GM12878 (cell line): ENCODE measurements around the gene OR12D2.
"Not testable (repeated sequence)": the region's sequence is repeated elsewhere in the genome, so short reads cannot be mapped to it uniquely, and the experiment has no call there.

Experiments
- BCL11A ChIP-seq: IDR thresholded peaks from 2 replicates; pipeline ENCODE4 v1.6.1; 2011; ENCODE audit warnings: low read depth, low read length
- CBFB ChIP-seq: IDR thresholded peaks from 2 replicates; pipeline ENCODE4 v1.6.1; 2016; ENCODE audit warnings: antibody characterized with exemption, low read depth
- CEBPB ChIP-seq, 2 experiments: fragments of 150-350 bp in 1 of 2; IDR thresholded peaks; 2 replicates each; pipeline ENCODE4 v1.6.1; 2012 to 2014; ENCODE audit warnings: low read depth in 2 of 2, low read length in 2 of 2, borderline replicate concordance in 1 of 2, inconsistent platforms in 1 of 2
- CTCF ChIP-seq, 3 experiments: IDR thresholded peaks in 2 of 3; conservative IDR thresholded peaks in 1 of 3; 2 replicates each; pipeline ENCODE4 v1.5.1; 2011; ENCODE audit warnings: low read depth in 3 of 3, low read length in 3 of 3, mild to moderate bottlenecking in 3 of 3, control low read depth in 2 of 3, moderate library complexity in 2 of 3, inconsistent platforms in 1 of 3, mixed read lengths in 1 of 3; ENCODE audit not compliant: control insufficient read depth in 2 of 3, insufficient read depth in 1 of 3; ENCODE audit errors: extremely low read depth in 1 of 3
- DPF2 ChIP-seq: fragments of 450-650 bp; IDR thresholded peaks from 2 replicates; pipeline ENCODE4 v1.6.1; 2017; ENCODE audit warnings: mild to moderate bottlenecking
- EP300 ChIP-seq, 2 experiments: fragments of 150-350 bp in 1 of 2; IDR thresholded peaks; 2 replicates each; pipeline ENCODE4 v1.6.1; 2011 to 2012; ENCODE audit warnings: low read depth in 2 of 2, low read length in 2 of 2, borderline replicate concordance in 1 of 2, improper control_type of control experiment in 1 of 2, inconsistent platforms in 1 of 2; ENCODE audit not compliant: control insufficient read depth in 1 of 2
- EZH2 ChIP-seq: IDR thresholded peaks from 2 replicates; pipeline ENCODE4 v1.6.1; 2012; ENCODE audit warnings: low read depth, mild to moderate bottlenecking, control low read depth, inconsistent platforms, low read length, borderline replicate concordance; ENCODE audit not compliant: control insufficient read depth
- MAX ChIP-seq: IDR thresholded peaks from 2 replicates; pipeline ENCODE4 v1.6.1; 2012; ENCODE audit warnings: low read depth, low read length, improper control_type of control experiment
- MXI1 ChIP-seq: fragments of 150-350 bp; IDR thresholded peaks from 2 replicates; pipeline ENCODE4 v1.6.1; 2011; ENCODE audit warnings: low read depth, mild to moderate bottlenecking, inconsistent platforms, low read length, improper control_type of control experiment
- RAD21 ChIP-seq: IDR thresholded peaks from 2 replicates; pipeline ENCODE4 v1.6.1; 2011; ENCODE audit warnings: mild to moderate bottlenecking, low read depth, low read length, moderate library complexity; ENCODE audit not compliant: insufficient read depth
- REST ChIP-seq: IDR thresholded peaks from 2 replicates; pipeline ENCODE4 v1.6.1; 2012; ENCODE audit warnings: mild to moderate bottlenecking, low read depth, low read length
- STAT3 ChIP-seq: IDR thresholded peaks from 2 replicates; pipeline ENCODE4 v1.6.1; 2011; ENCODE audit warnings: low read depth, low read length, improper control_type of control experiment
- ZNF274 ChIP-seq: IDR thresholded peaks from one replicate; pipeline ENCODE4 v1.8.0; 2011; ENCODE audit not compliant: insufficient read length, insufficient read depth

GRCh38 chr6:29349348-29349747 is 46.1 kb upstream of the OR12D2 start:
- TF ChIP-seq CTCF (IDR thresholded peaks at IDR 0.05 in 2 of 3, conservative IDR thresholded peaks at IDR 0.05 in 1 of 3; ENCODE audit: control insufficient read depth in 2 of 3, extremely low read depth in 1 of 3, insufficient read depth in 1 of 3, low read depth in 3 of 3, low read length in 3 of 3); BCL11A; REST; MAX; CBFB; STAT3; MXI1; ZNF274; CEBPB (IDR thresholded peaks at IDR 0.05; ENCODE audit: borderline replicate concordance in 1 of 2, low read depth in 2 of 2, low read length in 2 of 2); EZH2; RAD21; EP300 (IDR thresholded peaks at IDR 0.05; ENCODE audit: borderline replicate concordance in 1 of 2, control insufficient read depth in 1 of 2, low read depth in 2 of 2, low read length in 2 of 2); DPF2: not testable (repeated sequence)
